Tibial nerve (tissue), 3 donors: Measurements from ENCODE around the gene SINHCAF.

Source experiments
- CTCF ChIP-seq, 5 experiments: fragments of 200-600 bp in 3 of 5; fragments of 450-650 bp in 2 of 5; sonication (generic) in 3 of 5; IDR thresholded peaks; one replicate each; pipeline ENCODE4 v1.5.1; 2016 to 2019; ENCODE audit warnings: antibody characterized with exemption in 5 of 5, mild to moderate bottlenecking in 3 of 5, moderate library complexity in 2 of 5
- POLR2A ChIP-seq, 2 donors: fragments of 450-650 bp; IDR thresholded peaks; one replicate each; pipeline ENCODE4 v1.6.1; 2017; ENCODE audit warnings: antibody characterized with exemption in 2 of 2, mild to moderate bottlenecking in 2 of 2, moderate library complexity in 2 of 2

DNA sequence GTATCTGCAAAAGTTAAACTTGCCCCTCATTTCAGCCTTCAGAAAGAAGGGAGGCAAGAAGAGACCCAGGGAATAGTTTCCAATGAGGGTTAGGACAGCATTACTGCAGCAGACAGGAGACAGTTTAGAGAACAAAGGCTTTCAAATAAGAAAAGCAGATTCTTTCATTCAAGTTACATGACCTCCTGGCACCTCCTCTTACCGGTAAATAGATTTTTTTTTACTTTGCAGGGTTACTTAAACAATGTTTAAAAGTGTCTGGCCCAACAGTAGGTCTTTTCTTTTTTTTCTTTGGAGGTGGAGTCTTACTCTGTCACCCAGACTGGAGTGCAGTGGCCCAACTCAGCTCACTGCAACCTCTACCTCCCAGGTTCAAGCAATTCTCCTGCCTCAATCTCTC, 47.1 kb downstream of the SINHCAF start:
- no peak for TF ChIP-seq CTCF (IDR thresholded peaks at IDR 0.05)
- no peak for TF ChIP-seq POLR2A (IDR thresholded peaks at IDR 0.05)
